MM.1S (cell line): ENCODE measurements around the gene PM20D2.

Experiments
- DNase-seq: peaks from one replicate; pipeline ENCODE4 v3.0.0-alpha.2; 2015
- H2AFZ ChIP-seq: fragments of 300-600 bp; sonication (generic); 2 replicates; pipeline ENCODE4 v1.6.0; 2016; ENCODE audit warnings: antibody characterized with exemption, low read length
- H3F3A ChIP-seq: fragments of 300-600 bp; sonication (generic); 2 replicates; pipeline ENCODE4 v1.6.1; 2016; ENCODE audit warnings: mild to moderate bottlenecking, antibody characterized with exemption, low read length, moderate library complexity, mixed read lengths; ENCODE audit not compliant: insufficient read depth
- H3K27ac ChIP-seq: fragments of 300-600 bp; sonication (generic); 2 replicates; pipeline ENCODE4 v1.5.1; 2016; ENCODE audit warnings: mild to moderate bottlenecking, low read length
- H3K27me3 ChIP-seq: fragments of 300-600 bp; sonication (generic); replicated peaks from 2 replicates; pipeline ENCODE4 v1.6.0; 2016; ENCODE audit warnings: low read length; ENCODE audit not compliant: insufficient read depth
- H3K36me3 ChIP-seq: fragments of 300-600 bp; sonication (generic); replicated peaks from 2 replicates; pipeline ENCODE4 v1.6.1; 2016; ENCODE audit warnings: mild to moderate bottlenecking, low read length, mixed read lengths; ENCODE audit not compliant: insufficient read depth
- H3K4me1 ChIP-seq: fragments of 300-600 bp; sonication (generic); 2 replicates; pipeline ENCODE4 v1.6.1; 2016; ENCODE audit warnings: low read length, mixed read lengths
- H3K4me2 ChIP-seq: fragments of 300-600 bp; sonication (generic); 2 replicates; pipeline ENCODE4 v1.6.0; 2016; ENCODE audit warnings: low read depth, low read length
- H3K4me3 ChIP-seq: fragments of 300-600 bp; sonication (generic); 2 replicates; pipeline ENCODE4 v1.5.1; 2016; ENCODE audit warnings: low read length, mixed read lengths
- H3K79me2 ChIP-seq: fragments of 300-600 bp; sonication (generic); 2 replicates; pipeline ENCODE4 v1.6.1; 2016; ENCODE audit warnings: mixed run types, low read length, mixed read lengths
- H3K9ac ChIP-seq: fragments of 300-600 bp; sonication (generic); 2 replicates; pipeline ENCODE4 v1.6.1; 2016; ENCODE audit warnings: low read length, mixed read lengths
- H3K9me2 ChIP-seq: fragments of 300-600 bp; sonication (generic); replicated peaks from 2 replicates; pipeline ENCODE4 v1.6.1; 2016; ENCODE audit warnings: mild to moderate bottlenecking, low read length, mixed read lengths; ENCODE audit not compliant: insufficient read depth
- H3K9me3 ChIP-seq: fragments of 300-600 bp; sonication (generic); replicated peaks from 2 replicates; pipeline ENCODE4 v1.6.1; 2016; ENCODE audit warnings: mild to moderate bottlenecking, low read length, mixed read lengths; ENCODE audit not compliant: insufficient read depth
- H4K20me1 ChIP-seq: fragments of 300-600 bp; sonication (generic); 2 replicates; pipeline ENCODE4 v1.6.1; 2016; ENCODE audit warnings: mild to moderate bottlenecking, low read length, moderate library complexity, mixed read lengths; ENCODE audit not compliant: insufficient read depth
- CTCF ChIP-seq: fragments of 300-600 bp; sonication (generic); IDR thresholded peaks from 2 replicates; pipeline ENCODE4 v1.5.1; 2016; ENCODE audit warnings: antibody characterized with exemption, low read length, mixed read lengths
- EZH2 ChIP-seq: fragments of 300-600 bp; sonication (generic); optimal IDR thresholded peaks from 2 replicates; pipeline ENCODE3; 2017; ENCODE audit warnings: low read depth, mild to moderate bottlenecking, antibody characterized with exemption, low read length, mixed read lengths
- EZH2phosphoT487 ChIP-seq: fragments of 300-600 bp; sonication (generic); IDR thresholded peaks from 2 replicates; pipeline ENCODE4 v1.6.1; 2018; ENCODE audit warnings: antibody characterized with exemption, low read length

PM20D2 gene

GRCh38 chr6:89145956-89146717, at the start of gene PM20D2:
TSS of gene PM20D2 (plus strand) at chr6:89146055. CDS start at chr6:89146145, 90 bp downstream.
- Histone ChIP-seq H4K20me1 (no peaks in the 10 kb centered on the region), H3K36me3 (no peaks in the 10 kb centered on the region), H3K79me2 (peaks cover 59% of the 10 kb centered on the region), H3K27me3 (no peaks in the 10 kb centered on the region), H3K4me3 (peak within 1 kb of the TSS; percentile 81), H3K9me3 (no peaks in the 10 kb centered on the region), H3K27ac (peak within 1 kb of the TSS; percentile 95), H3K9me2 (no peaks in the 10 kb centered on the region), H3K4me2 (peak within 1 kb of the TSS; percentile 93), H3K4me1 (peaks cover 18% of the 10 kb centered on the region), H3K9ac (peak within 1 kb of the TSS; percentile 98), H3F3A (peaks cover 19% of the 10 kb centered on the region; the same call in 1 of the 2 replicates), H2AFZ (peak within 1 kb of the TSS; percentile 77)
- peak; percentile 81 for DNase-seq
- no peak for TF ChIP-seq EZH2
- TF ChIP-seq CTCF, result no peak
- no peak for TF ChIP-seq EZH2phosphoT487

- peak overlapping the region; percentile 68 for H3K4me2 ChIP-seq
- no peaks in the 10 kb centered on the region for H4K20me1 ChIP-seq
- peak overlapping the region; percentile 37 for H3K4me3 ChIP-seq
- H3F3A ChIP-seq, result peaks cover 5% of the 10 kb centered on the region
- peak overlapping the region; percentile 20; the same call in 1 of the 2 replicates for H3K9ac ChIP-seq
- no peaks in the 10 kb centered on the region for H3K9me2 ChIP-seq
- H3K36me3 ChIP-seq, result no peaks in the 10 kb centered on the region
- peak overlapping the region; percentile 57 for H3K27ac ChIP-seq
- H2AFZ ChIP-seq, result peak overlapping the region; percentile 35; the same call in 1 of the 2 replicates
- no peak for TF ChIP-seq EZH2phosphoT487
- no peak for TF ChIP-seq EZH2
- TF ChIP-seq CTCF, result no peak
- DNase-seq, result peak; percentile 65
- peaks cover 10% of the 10 kb centered on the region for H3K4me1 ChIP-seq
- no peaks in the 10 kb centered on the region for H3K9me3 ChIP-seq
- H3K27me3 ChIP-seq, result no peaks in the 10 kb centered on the region
- no peaks in the 10 kb centered on the region for H3K79me2 ChIP-seq
These were observed 47.4 kb upstream of the PM20D2 start for GRCh38 chr6:89098461-89098860.

- Histone ChIP-seq H4K20me1 (no peaks in the 10 kb centered on the region), H3K27ac (no peak overlapping the region), H3F3A (peaks cover 5% of the 10 kb centered on the region), H3K9ac (no peak overlapping the region), H3K36me3 (no peaks in the 10 kb centered on the region), H3K79me2 (no peaks in the 10 kb centered on the region), H3K27me3 (no peaks in the 10 kb centered on the region), H3K4me2 (no peak overlapping the region), H3K4me3 (no peak overlapping the region), H2AFZ (no peak overlapping the region), H3K4me1 (peaks cover 10% of the 10 kb centered on the region), H3K9me2 (no peaks in the 10 kb centered on the region), H3K9me3 (no peaks in the 10 kb centered on the region)
- no peak for DNase-seq
- no peak for TF ChIP-seq EZH2phosphoT487
- no peak for TF ChIP-seq CTCF
- TF ChIP-seq EZH2, result no peak
These were observed 45.7 kb upstream of the PM20D2 start for GRCh38 chr6:89100114-89100513.
